Middle frontal gyrus (tissue), 1 donor: ENCODE measurements around the gene PRRG2.
"Not testable (repeated sequence)": the region's sequence is repeated elsewhere in the genome, so short reads cannot be mapped to it uniquely, and the experiment has no call there.

Experiments
- DNase-seq: peaks from one replicate; pipeline ENCODE4 v3.0.0-alpha.2; 2015; ENCODE audit warnings: low spot score; ENCODE audit errors: extremely low spot score

The PRRG2 gene

GRCh38 chr19:49601482-49602038 lies 20.4 kb downstream of the PRRG2 start:
- no peak for DNase-seq

- no peak for DNase-seq
Measured at GRCh38 chr19:49602806-49603205, 21.7 kb downstream of the PRRG2 start.

- DNase-seq, result no peak
Measured at GRCh38 chr19:49605605-49606004, 24.5 kb downstream of the PRRG2 start.

- no peak for DNase-seq
Measured at GRCh38 chr19:49609499-49610092, 28.5 kb downstream of the PRRG2 start.

- no peak for DNase-seq
Measured at GRCh38 chr19:49613374-49613773, 32.3 kb downstream of the PRRG2 start.

- no peak for DNase-seq
Measured at GRCh38 chr19:49614096-49614833, 33.1 kb downstream of the PRRG2 start.

GRCh38 chr19:49615861-49616260 lies 34.7 kb downstream of the PRRG2 start:
- no peak for DNase-seq

GRCh38 chr19:49616532-49616931 lies 35.4 kb downstream of the PRRG2 start:
- DNase-seq, result no peak

GRCh38 chr19:49616945-49617344 lies 35.8 kb downstream of the PRRG2 start:
- DNase-seq, result no peak

GRCh38 chr19:49617860-49618259 lies 36.7 kb downstream of the PRRG2 start:
- not testable (repeated sequence) for DNase-seq

- DNase-seq, result no peak
Measured at GRCh38 chr19:49624967-49625910, 44.1 kb downstream of the PRRG2 start.

- DNase-seq, result no peak
Measured at GRCh38 chr19:49626226-49626625, 45.1 kb downstream of the PRRG2 start.

- no peak for DNase-seq
Measured at GRCh38 chr19:49629659-49630058, 48.5 kb downstream of the PRRG2 start.

GRCh38 chr19:49631014-49631588 lies 50.0 kb downstream of the PRRG2 start:
- DNase-seq, result no peak

- no peak for DNase-seq
Measured at GRCh38 chr19:49631610-49632192, 50.6 kb downstream of the PRRG2 start.

GRCh38 chr19:49632576-49632975 lies 51.5 kb downstream of the PRRG2 start:
- DNase-seq, result no peak

- DNase-seq, result not testable (repeated sequence)
Measured at GRCh38 chr19:49633273-49633672, 52.2 kb downstream of the PRRG2 start.

GRCh38 chr19:49635530-49636232 lies 54.6 kb downstream of the PRRG2 start:
- no peak for DNase-seq

GRCh38 chr19:49636233-49636932 lies 55.3 kb downstream of the PRRG2 start:
- DNase-seq, result no peak
